Neural progenitor cell (in vitro differentiated cells): Measurements from ENCODE around the gene PMEPA1.

ENCODE experiments used
- EZH2 ChIP-seq: fragments of 200-600 bp; sonication (generic); IDR thresholded peaks from 2 replicates; pipeline ENCODE4 v1.6.1; 2017; ENCODE audit warnings: antibody characterized with exemption, mild to moderate bottlenecking, moderate library complexity
- TF ChIP-seq, protein P1 (sequence below): fragments of 200-600 bp; sonication (generic); IDR thresholded peaks from 2 replicates; pipeline ENCODE4 v1.5.1; 2017; ENCODE audit warnings: antibody characterized with exemption, mild to moderate bottlenecking

- no peak for TF ChIP-seq EZH2
- TF ChIP-seq, protein P1, sequence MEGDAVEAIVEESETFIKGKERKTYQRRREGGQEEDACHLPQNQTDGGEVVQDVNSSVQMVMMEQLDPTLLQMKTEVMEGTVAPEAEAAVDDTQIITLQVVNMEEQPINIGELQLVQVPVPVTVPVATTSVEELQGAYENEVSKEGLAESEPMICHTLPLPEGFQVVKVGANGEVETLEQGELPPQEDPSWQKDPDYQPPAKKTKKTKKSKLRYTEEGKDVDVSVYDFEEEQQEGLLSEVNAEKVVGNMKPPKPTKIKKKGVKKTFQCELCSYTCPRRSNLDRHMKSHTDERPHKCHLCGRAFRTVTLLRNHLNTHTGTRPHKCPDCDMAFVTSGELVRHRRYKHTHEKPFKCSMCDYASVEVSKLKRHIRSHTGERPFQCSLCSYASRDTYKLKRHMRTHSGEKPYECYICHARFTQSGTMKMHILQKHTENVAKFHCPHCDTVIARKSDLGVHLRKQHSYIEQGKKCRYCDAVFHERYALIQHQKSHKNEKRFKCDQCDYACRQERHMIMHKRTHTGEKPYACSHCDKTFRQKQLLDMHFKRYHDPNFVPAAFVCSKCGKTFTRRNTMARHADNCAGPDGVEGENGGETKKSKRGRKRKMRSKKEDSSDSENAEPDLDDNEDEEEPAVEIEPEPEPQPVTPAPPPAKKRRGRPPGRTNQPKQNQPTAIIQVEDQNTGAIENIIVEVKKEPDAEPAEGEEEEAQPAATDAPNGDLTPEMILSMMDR, result no peak
Observed at GRCh38 chr20:57693670-57694329, 16.0 kb downstream of the PMEPA1 start.
